HG03066 (cell line): Measurements from ENCODE around the gene FRMD4A.
"Not testable (repeated sequence)": the region's sequence is repeated elsewhere in the genome, so short reads cannot be mapped to it uniquely, and the experiment has no call there.

Experiments
- ATAC-seq: cut with Tn5 transposase; IDR thresholded peaks from one replicate; pipeline ENCODE4 v1.9.1; 2021; ENCODE audit warnings: low read depth; ENCODE audit not compliant: unreplicated experiment

The FRMD4A gene

DNA sequence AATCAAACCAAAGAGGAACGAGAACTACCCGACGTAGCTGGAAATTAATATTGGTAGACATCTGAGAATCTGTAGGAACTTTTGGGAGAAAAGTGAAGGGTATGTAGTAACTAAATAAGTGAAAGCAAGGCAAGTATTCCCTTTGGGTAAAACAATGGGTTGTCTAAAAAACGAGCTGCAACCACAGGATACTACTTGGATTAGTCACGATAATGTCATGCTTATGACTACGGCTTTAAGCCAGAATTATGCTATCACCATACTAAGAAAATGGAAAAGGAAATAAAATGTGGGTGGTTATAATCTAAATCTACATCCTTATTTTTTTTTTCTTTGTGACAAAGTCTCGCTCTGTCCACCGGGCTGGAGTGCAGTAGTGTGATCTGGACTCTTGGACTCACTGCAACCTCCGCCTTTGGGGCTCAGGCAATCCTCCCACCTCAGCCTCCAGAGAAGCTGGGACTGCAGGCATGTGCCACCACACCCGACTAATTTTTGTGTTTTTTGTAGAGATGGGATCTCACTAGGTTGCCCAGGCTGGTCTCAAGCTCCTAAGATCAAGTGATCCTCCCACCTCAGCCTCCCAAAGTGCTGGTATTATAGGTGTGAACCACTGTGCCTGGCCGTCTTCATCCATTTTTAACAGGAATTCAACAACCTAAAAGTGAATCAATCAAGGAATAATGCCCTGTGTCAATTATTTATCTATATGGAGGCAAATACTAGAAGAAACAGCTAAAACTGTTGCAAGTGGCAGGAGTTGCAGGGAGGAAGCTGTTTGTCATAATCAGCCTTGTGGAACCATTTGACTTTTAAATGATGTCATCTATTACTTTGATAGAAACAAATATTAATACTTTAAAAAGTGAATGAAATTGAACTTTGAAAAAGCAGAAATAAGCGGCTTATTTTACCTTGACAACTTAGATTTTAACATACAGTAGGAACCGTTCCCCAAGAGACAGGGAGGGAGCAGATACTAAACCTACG is 554.6 kb downstream of the FRMD4A start:
- ATAC-seq = no peak

- ATAC-seq = no peak
Measured at GRCh38 chr10:13774303-13774893, 556.3 kb downstream of the FRMD4A start.

GRCh38 chr10:13773496-13774170 is 557.1 kb downstream of the FRMD4A start:
- ATAC-seq = no peak

GRCh38 chr10:13773043-13773442 is 557.7 kb downstream of the FRMD4A start:
- ATAC-seq = no peak

GRCh38 chr10:13771992-13772391 is 558.7 kb downstream of the FRMD4A start:
- ATAC-seq = no peak

DNA sequence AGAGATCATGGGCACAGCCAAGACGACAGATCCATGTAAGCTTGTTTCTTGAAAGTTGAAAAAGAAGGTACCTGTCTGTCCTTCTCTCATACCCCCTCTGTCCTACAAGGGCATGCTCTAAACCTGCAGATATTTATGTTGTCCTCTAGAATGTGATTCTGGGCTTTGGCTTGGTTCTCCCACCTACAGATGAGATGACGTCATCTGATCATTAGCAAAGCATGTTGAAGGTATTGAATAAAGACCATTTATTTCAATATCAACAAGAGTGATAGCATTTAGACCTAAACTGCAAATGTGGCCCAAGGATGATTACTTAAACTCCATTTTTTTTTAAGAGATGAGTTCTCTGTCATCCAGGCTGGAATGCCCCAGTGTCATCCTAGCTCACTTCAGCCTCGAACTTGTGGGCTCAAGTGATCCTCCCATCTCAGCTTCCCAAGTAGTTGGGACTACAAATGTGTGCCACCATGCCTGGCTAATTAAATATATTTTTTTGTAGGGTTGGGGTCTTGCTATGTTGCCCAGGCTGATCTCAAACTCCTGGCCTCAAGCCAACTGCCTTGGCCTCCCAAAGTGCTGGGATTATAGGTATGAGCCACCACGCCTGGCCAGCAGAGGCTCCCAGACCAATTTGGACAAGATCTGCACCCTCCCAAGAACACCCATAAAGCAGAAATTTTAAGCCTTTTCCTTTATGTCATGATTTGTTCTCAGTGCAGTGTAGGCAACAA is 559.8 kb downstream of the FRMD4A start:
- no peak for ATAC-seq

DNA sequence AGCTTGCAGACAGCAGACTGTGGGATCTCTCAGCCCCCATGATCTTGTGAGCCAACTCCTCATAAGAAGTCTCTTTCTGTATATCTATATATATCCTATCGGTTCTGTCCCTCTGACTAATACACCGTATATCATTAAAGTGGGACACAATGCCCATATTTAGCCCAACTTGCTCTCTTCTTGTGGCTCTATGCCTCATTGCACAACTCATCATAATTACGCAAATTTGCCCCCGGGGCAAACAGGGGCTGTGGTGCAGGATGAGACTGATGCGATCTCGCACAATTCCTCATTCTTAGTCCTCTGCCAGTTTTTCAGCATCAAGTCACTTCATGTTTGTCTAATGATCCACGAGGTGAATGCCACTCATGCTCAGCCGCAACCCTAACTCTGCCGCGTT is 560.8 kb downstream of the FRMD4A start:
- peak; percentile 51 for ATAC-seq

GRCh38 chr10:13767676-13768178 is 563.0 kb downstream of the FRMD4A start:
- ATAC-seq = no peak

GRCh38 chr10:13767148-13767547 is 563.6 kb downstream of the FRMD4A start:
- not testable (repeated sequence) for ATAC-seq

DNA sequence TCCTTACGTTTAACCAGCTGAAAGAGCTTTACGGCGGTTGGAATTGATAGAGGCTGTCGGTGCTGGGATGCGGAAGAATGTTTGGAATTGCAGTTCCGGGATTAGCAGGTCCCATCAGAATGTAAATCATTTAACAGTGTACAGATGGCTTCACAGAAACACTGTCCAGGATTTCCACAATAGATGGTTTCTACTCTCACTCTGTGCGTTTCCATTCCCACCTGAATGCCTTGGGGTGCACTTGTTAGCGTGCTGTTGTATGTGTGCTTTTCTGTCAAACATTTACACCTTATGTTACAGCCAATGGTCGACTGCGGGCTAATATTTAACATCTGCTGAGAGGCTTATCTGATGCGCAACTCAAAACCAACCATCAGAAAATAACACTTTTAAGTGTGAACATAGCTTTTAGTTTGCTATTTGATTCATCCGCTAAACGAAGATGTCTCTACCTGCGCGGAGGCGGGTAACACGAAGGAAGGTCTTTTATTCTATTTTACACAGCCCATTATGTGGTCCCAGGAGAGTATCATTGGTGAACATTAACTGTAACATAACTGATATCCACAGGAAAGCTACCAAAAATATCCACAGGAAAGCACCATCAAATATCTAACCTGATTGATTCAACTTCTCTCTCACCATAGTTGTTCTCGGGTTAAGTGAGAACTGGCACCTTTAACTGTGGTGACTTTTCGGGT is 564.9 kb downstream of the FRMD4A start:
- no peak for ATAC-seq

- no peak for ATAC-seq
Measured at GRCh38 chr10:13761490-13762091, 569.1 kb downstream of the FRMD4A start.

DNA sequence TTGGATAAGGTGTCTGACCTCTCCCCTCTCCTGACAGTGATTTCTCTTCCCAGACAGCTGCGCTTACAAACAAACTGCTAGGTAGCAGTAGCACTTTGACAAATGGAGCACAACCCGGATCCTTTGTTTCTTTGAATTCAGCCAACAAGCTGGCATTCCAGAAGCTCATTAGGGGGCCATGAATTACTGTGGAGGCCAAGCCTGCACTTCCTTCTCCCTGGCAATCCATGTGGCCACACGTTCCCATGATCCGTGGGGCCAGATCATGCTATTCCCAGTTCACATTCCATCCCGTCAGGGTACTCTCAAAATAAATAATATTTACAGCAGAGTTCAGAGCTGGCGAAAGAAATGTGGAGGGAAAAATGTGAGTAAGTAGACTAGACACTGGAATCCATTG is 571.6 kb downstream of the FRMD4A start:
- ATAC-seq = no peak

DNA sequence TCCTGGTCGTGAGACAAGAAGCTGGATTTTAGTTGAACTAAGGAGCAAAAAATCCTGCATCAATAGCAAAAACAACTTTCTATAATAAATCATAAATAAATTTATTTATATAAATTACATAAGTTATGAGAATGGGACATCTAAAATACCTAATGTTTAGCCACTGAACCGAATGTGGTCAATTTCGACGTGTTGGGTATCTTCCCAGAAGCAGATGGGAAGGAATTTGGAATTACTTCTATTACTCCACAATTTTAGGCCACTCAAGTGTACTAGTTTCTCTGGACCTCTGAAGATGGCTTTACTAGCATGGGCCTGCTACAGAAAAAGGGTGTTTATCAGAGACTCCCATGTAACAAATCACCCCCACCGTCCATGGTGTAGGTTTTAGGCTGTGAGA is 572.0 kb downstream of the FRMD4A start:
- ATAC-seq = no peak

DNA sequence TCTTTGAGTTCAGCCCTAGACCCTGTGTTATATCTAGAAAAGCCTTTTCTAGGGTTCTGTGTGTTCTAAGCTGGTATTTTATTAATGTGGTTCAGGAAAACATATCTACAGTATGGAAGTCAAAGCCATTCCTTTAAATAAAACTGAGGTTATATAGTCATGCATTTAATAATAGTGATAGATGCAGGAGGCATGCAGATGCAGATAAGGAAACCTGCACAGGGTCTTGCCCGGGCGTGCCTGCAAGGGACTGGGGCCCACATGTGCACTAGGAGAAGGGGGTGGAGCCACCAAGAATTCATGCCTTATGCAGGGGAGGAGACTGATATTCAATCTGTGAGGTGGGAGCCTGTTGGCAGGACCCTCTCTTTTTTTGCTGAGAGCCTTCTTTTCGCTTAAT is 572.4 kb downstream of the FRMD4A start:
- no peak for ATAC-seq

- ATAC-seq = no peak
Measured at GRCh38 chr10:13754277-13754676, 576.4 kb downstream of the FRMD4A start.

DNA sequence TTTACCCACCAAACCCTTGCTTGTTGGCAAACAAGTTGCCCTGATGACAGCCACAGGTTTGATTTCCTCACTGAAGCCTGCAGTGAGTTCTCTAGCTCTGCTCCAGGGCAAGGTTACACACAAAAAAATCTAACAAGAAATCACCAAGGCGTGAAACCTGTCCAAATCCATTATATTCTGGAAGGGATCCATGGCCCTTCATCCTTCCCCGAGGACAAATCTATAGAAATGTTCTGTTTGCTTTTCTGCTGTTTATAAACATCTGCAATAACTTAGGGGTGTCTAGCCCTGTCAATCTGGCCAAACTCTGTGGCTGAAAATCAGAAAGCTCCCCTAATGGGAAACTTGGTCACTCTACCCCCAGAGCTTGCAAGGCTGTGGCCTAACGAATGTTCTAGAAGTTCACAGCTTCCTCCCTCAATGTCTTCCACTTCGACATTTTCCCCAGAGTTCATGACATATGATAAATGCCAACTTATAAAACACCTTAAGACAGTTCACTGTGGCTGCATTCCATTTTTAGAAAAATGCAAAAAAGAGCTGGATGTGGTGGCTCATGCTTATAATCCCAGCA is 579.4 kb downstream of the FRMD4A start:
- ATAC-seq = no peak

- no peak for ATAC-seq
Measured at GRCh38 chr10:13750299-13751190, 580.2 kb downstream of the FRMD4A start.

DNA sequence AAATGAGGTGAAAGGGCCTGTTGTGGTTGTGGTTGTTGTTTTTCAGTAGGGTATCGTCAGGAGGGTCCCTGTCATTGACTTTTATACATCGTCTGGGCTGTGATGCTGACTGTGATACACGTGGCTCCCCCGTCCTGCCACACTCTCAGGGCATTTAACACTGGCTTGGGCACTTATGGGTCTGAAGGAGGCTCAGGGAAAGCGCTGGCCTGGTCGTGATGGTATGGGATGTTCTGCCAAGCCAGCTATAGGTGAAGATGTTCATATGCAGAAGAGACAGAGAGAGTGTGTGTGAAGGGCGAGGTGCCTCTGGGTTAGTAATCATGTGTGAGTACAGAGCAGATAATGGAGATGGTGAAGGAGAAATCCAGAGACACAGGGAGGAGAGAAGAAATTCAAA is 585.5 kb downstream of the FRMD4A start:
- ATAC-seq = no peak
